Type B pancreatic cell (in vitro differentiated cells): ENCODE measurements around the gene SRXN1. TPM values are rescaled to one million over a fixed set of nuclear protein-coding genes. Genes with fewer than 3 reads are reported as not detected.

Source experiments
- DNase-seq: peaks from one replicate; pipeline ENCODE4 v3.0.0; 2021; ENCODE audit warnings: mixed read lengths; ENCODE audit not compliant: unreplicated experiment; ENCODE audit errors: extremely low spot score
- H3K27ac Mint-ChIP-seq: 2 replicates; pipeline ENCODE4 v1.8.0; 2021; ENCODE audit warnings: mild to moderate bottlenecking, mixed read lengths
- H3K27me3 Mint-ChIP-seq: 2 replicates; pipeline ENCODE4 v1.8.0; 2021; ENCODE audit warnings: mixed read lengths
- H3K36me3 Mint-ChIP-seq: 2 replicates; pipeline ENCODE4 v1.8.0; 2021; ENCODE audit warnings: mixed read lengths
- H3K4me1 Mint-ChIP-seq: one replicate; pipeline ENCODE4 v1.8.0; 2021; ENCODE audit warnings: mixed read lengths; ENCODE audit not compliant: unreplicated experiment
- H3K4me3 Mint-ChIP-seq: 2 replicates; pipeline ENCODE4 v1.8.0; 2021; ENCODE audit warnings: mild to moderate bottlenecking, mixed read lengths
- H3K9me3 Mint-ChIP-seq: 2 replicates; pipeline ENCODE4 v1.8.0; 2021; ENCODE audit warnings: mixed read lengths
- CTCF ChIP-seq: fragments of 200-600 bp; sonication (generic); conservative IDR thresholded peaks from 2 replicates; pipeline ENCODE4 v1.5.0; 2021; ENCODE audit warnings: antibody characterized with exemption, mild to moderate bottlenecking
- total RNA-seq: library from RNA; stranded (reverse); gene quantifications from 2 replicates; pipeline ENCODE4 v1.2.1, GENCODE V29; 2021; ENCODE audit warnings: low replicate concordance

The SRXN1 gene
- total RNA-seq, 1 donor from 2014 or later: 16.3 TPM

GRCh38 chr20:611047-611842 lies 41.8 kb downstream of the SRXN1 start:
- H3K4me1 Mint-ChIP-seq: peaks cover 10% of the 10 kb centered on the region
- TF ChIP-seq CTCF: no peak
- DNase-seq: no peak
- H3K27ac Mint-ChIP-seq: no peak overlapping the region
- peak overlapping the region; percentile 77 for H3K4me3 Mint-ChIP-seq
- H3K9me3 Mint-ChIP-seq: no peaks in the 10 kb centered on the region
- H3K27me3 Mint-ChIP-seq: peaks cover 68% of the 10 kb centered on the region
- H3K36me3 Mint-ChIP-seq: no peaks in the 10 kb centered on the region

GRCh38 chr20:610130-611046 lies 42.6 kb downstream of the SRXN1 start, which contains the start of gene TCF15:
Gene TCF15, minus strand, starts transcription at chr20:610309. Its CDS starts 72 bp downstream, at chr20:610237.
- H3K36me3 Mint-ChIP-seq: no peaks in the 10 kb centered on the region
- peak within 1 kb of the TSS; percentile 77 for H3K4me3 Mint-ChIP-seq
- H3K4me1 Mint-ChIP-seq: peaks cover 10% of the 10 kb centered on the region
- TF ChIP-seq CTCF: no peak
- H3K27me3 Mint-ChIP-seq: peaks cover 71% of the 10 kb centered on the region
- no peak within 1 kb of the TSS for H3K27ac Mint-ChIP-seq
- no peaks in the 10 kb centered on the region for H3K9me3 Mint-ChIP-seq
- DNase-seq: no peak

GRCh38 chr20:609371-609964 lies 43.5 kb downstream of the SRXN1 start:
- no peaks in the 10 kb centered on the region for H3K36me3 Mint-ChIP-seq
- no peak for TF ChIP-seq CTCF
- no peak overlapping the region for H3K4me3 Mint-ChIP-seq
- no peak overlapping the region for H3K27ac Mint-ChIP-seq
- peaks cover 10% of the 10 kb centered on the region for H3K4me1 Mint-ChIP-seq
- H3K27me3 Mint-ChIP-seq: peaks cover 73% of the 10 kb centered on the region
- no peaks in the 10 kb centered on the region for H3K9me3 Mint-ChIP-seq
- DNase-seq: no peak

- Mint-ChIP-seq H3K4me1 (peaks cover 10% of the 10 kb centered on the region), H3K4me3 (no peak overlapping the region), H3K9me3 (no peaks in the 10 kb centered on the region), H3K27me3 (peaks cover 71% of the 10 kb centered on the region), H3K36me3 (no peaks in the 10 kb centered on the region), H3K27ac (no peak overlapping the region)
- no peak for TF ChIP-seq CTCF
- DNase-seq: no peak
Measured at GRCh38 chr20:608970-609369, 44.0 kb downstream of the SRXN1 start.

GRCh38 chr20:607476-607875 lies 45.5 kb downstream of the SRXN1 start:
- H3K36me3 Mint-ChIP-seq: no peaks in the 10 kb centered on the region
- no peaks in the 10 kb centered on the region for H3K9me3 Mint-ChIP-seq
- no peak overlapping the region for H3K4me3 Mint-ChIP-seq
- no peak overlapping the region for H3K27ac Mint-ChIP-seq
- peaks cover 10% of the 10 kb centered on the region for H3K4me1 Mint-ChIP-seq
- no peak for DNase-seq
- peaks cover 62% of the 10 kb centered on the region for H3K27me3 Mint-ChIP-seq
- no peak for TF ChIP-seq CTCF
